GM23248 (cell line): Measurements from ENCODE around the gene HTR3A. TPM values are rescaled to one million over a fixed set of nuclear protein-coding genes. Genes with fewer than 3 reads are reported as not detected.

Experiments
- DNase-seq: peaks from one replicate; pipeline ENCODE4 v3.0.0-alpha.2; 2015
- H2AFZ ChIP-seq: fragments of 200-600 bp; sonication (generic); 2 replicates; pipeline ENCODE4 v1.6.1; 2016; ENCODE audit warnings: antibody characterized with exemption
- H3F3A ChIP-seq: fragments of 200-600 bp; sonication (generic); 2 replicates; pipeline ENCODE4 v1.6.1; 2016; ENCODE audit warnings: mild to moderate bottlenecking, antibody characterized with exemption, mixed run types; ENCODE audit not compliant: insufficient read depth
- H3K27ac ChIP-seq: fragments of 200-600 bp; sonication (generic); 2 replicates; pipeline ENCODE4 v1.5.1; 2016; ENCODE audit warnings: mild to moderate bottlenecking
- H3K27me3 ChIP-seq: fragments of 200-600 bp; sonication (generic); replicated peaks from 2 replicates; pipeline ENCODE4 v1.6.1; 2016; ENCODE audit warnings: mild to moderate bottlenecking; ENCODE audit not compliant: insufficient read depth
- H3K36me3 ChIP-seq: fragments of 200-600 bp; sonication (generic); 2 replicates; pipeline ENCODE4 v1.6.1; 2016; ENCODE audit warnings: low read depth, mild to moderate bottlenecking
- H3K4me1 ChIP-seq: fragments of 200-600 bp; sonication (generic); 2 replicates; pipeline ENCODE4 v1.6.1; 2016; ENCODE audit warnings: mild to moderate bottlenecking; ENCODE audit not compliant: insufficient read depth
- H3K4me2 ChIP-seq: fragments of 200-600 bp; sonication (generic); one replicate; pipeline ENCODE4 v1.6.1; 2016; ENCODE audit warnings: mild to moderate bottlenecking; ENCODE audit not compliant: unreplicated experiment
- H3K4me3 ChIP-seq: fragments of 200-600 bp; sonication (generic); 2 replicates; pipeline ENCODE4 v1.5.1; 2016; ENCODE audit warnings: mild to moderate bottlenecking
- H3K79me2 ChIP-seq: fragments of 200-600 bp; sonication (generic); 2 replicates; pipeline ENCODE4 v1.6.1; 2016; ENCODE audit warnings: mild to moderate bottlenecking; ENCODE audit not compliant: insufficient read depth
- H3K9ac ChIP-seq: fragments of 200-600 bp; sonication (generic); 2 replicates; pipeline ENCODE4 v1.6.1; 2016; ENCODE audit warnings: mild to moderate bottlenecking
- H3K9me2 ChIP-seq: fragments of 200-600 bp; sonication (generic); 2 replicates; pipeline ENCODE4 v1.6.1; 2016; ENCODE audit warnings: mixed run types, mild to moderate bottlenecking, moderate library complexity; ENCODE audit not compliant: insufficient read depth
- H3K9me3 ChIP-seq: fragments of 200-600 bp; sonication (generic); one replicate; pipeline ENCODE4 v1.6.1; 2017; ENCODE audit warnings: low read depth
- H4K20me1 ChIP-seq: fragments of 200-600 bp; sonication (generic); 2 replicates; pipeline ENCODE4 v1.6.0; 2016; ENCODE audit not compliant: insufficient read depth
- EZH2 ChIP-seq: fragments of 200-600 bp; sonication (generic); IDR thresholded peaks from 2 replicates; pipeline ENCODE4 v1.6.1; 2018; ENCODE audit warnings: antibody characterized with exemption, mild to moderate bottlenecking; ENCODE audit not compliant: insufficient read depth, poor library complexity, severe bottlenecking
- EZH2phosphoT487 ChIP-seq: fragments of 200-600 bp; sonication (generic); IDR thresholded peaks from 2 replicates; pipeline ENCODE4 v1.6.1; 2018; ENCODE audit warnings: antibody characterized with exemption, moderate library complexity, mild to moderate bottlenecking, low read depth; ENCODE audit not compliant: insufficient read depth
- WGBS, 2 experiments: methylation state at CpG; one replicate each; pipeline ENCODE4 v1.1.6; 2015 to 2017; ENCODE audit warnings: low lambda C conversion rate in 2 of 2, low coverage in 1 of 2; ENCODE audit errors: missing lambda C conversion rate in 2 of 2; 5-methylcytosine and 5-hydroxymethylcytosine counted together
- in situ Hi-C: fragments of 300-500 bp; cut with MboI; formaldehyde crosslinking; loops from 2 replicates; pipeline ENCODE4 v1.15.0; 2020
- polyA plus RNA-seq: library from polyadenylated mRNA; unstranded; fragments of >200 nt; fragmentation: Nextera tagmentation; extraction: Ambion mirVana; gene quantifications from 2 replicates; pipeline ENCODE4 v1.2.1, GENCODE V29; 2016
- total RNA-seq: library from RNA; depleted of rRNA; stranded (reverse); fragments of >200 nt; shearing (Covaris generic); gene quantifications from 2 replicates; pipeline ENCODE4 v1.2.3, GENCODE V29; 2014

Gene HTR3A
- total and polyA plus RNA-seq, 2 experiments from 2014 or later: not detected

GRCh38 chr11:114027926-114028325 lies 53.0 kb downstream of the HTR3A start:
- Histone ChIP-seq H3F3A (no peaks in the 10 kb centered on the region), H3K4me1 (no peaks in the 10 kb centered on the region)

GRCh38 chr11:114031246-114031966 lies 56.5 kb downstream of the HTR3A start:
- Histone ChIP-seq H3F3A (no peaks in the 10 kb centered on the region), H3K9ac (no peak overlapping the region), H3K4me2 (no peak overlapping the region), H2AFZ (no peak overlapping the region), H3K9me3 (no peaks in the 10 kb centered on the region), H3K4me3 (no peak overlapping the region), H3K4me1 (no peaks in the 10 kb centered on the region), H4K20me1 (no peaks in the 10 kb centered on the region), H3K9me2 (no peaks in the 10 kb centered on the region), H3K27ac (no peak overlapping the region), H3K36me3 (no peaks in the 10 kb centered on the region), H3K27me3 (peaks cover 65% of the 10 kb centered on the region), H3K79me2 (no peaks in the 10 kb centered on the region)
- in situ Hi-C loops: no loop called here
- TF ChIP-seq EZH2phosphoT487: no peak
- no peak for TF ChIP-seq EZH2
- 68 to 70% methylated on average over 18 of the region's 18 CpGs for WGBS, 2 experiments
- no peak for DNase-seq

More at GRCh38 chr11:114027926-114028325, 53.0 kb downstream of the HTR3A start:
- TF ChIP-seq EZH2: no peak
- WGBS, 2 experiments: 24 to 25% methylated on average over 4 of the region's 4 CpGs
- no peak overlapping the region for H3K4me3 ChIP-seq
- H4K20me1 ChIP-seq: no peaks in the 10 kb centered on the region
- H3K36me3 ChIP-seq: no peaks in the 10 kb centered on the region
- H3K9ac ChIP-seq: no peak overlapping the region
- no peak overlapping the region for H3K27ac ChIP-seq
- peaks cover 76% of the 10 kb centered on the region for H3K27me3 ChIP-seq
- no peak overlapping the region for H3K4me2 ChIP-seq
- H3K9me2 ChIP-seq: no peaks in the 10 kb centered on the region
- peak; percentile 23 for DNase-seq
- no peaks in the 10 kb centered on the region for H3K9me3 ChIP-seq
- in situ Hi-C loops: no loop called here
- H2AFZ ChIP-seq: no peak overlapping the region
- H3K79me2 ChIP-seq: no peaks in the 10 kb centered on the region

- H4K20me1 ChIP-seq: no peaks in the 10 kb centered on the region
- H3K4me3 ChIP-seq: no peak overlapping the region
- H3K4me2 ChIP-seq: no peak overlapping the region
- no peaks in the 10 kb centered on the region for H3K9me2 ChIP-seq
- WGBS, 2 experiments: 38 to 41% methylated on average over 5 of the region's 5 CpGs
- H3K79me2 ChIP-seq: no peaks in the 10 kb centered on the region
- no peak overlapping the region for H3K9ac ChIP-seq
- no peaks in the 10 kb centered on the region for H3K9me3 ChIP-seq
- in situ Hi-C loops: no loop called here
- H3F3A ChIP-seq: peaks cover 4% of the 10 kb centered on the region; the same call in 1 of the 2 replicates
- H3K4me1 ChIP-seq: no peaks in the 10 kb centered on the region
- peaks cover 64% of the 10 kb centered on the region for H3K27me3 ChIP-seq
- no peak overlapping the region for H3K27ac ChIP-seq
- no peak for DNase-seq
- no peak overlapping the region for H2AFZ ChIP-seq
- H3K36me3 ChIP-seq: no peaks in the 10 kb centered on the region
- TF ChIP-seq EZH2 (no peak), EZH2phosphoT487 (no peak)
Observed at GRCh38 chr11:114031967-114032320, 57.0 kb downstream of the HTR3A start.

GRCh38 chr11:114033066-114033465 lies 58.2 kb downstream of the HTR3A start:
- in situ Hi-C loops: no loop called here
- TF ChIP-seq EZH2phosphoT487 (no peak), EZH2 (no peak)
- WGBS, 2 experiments: 79 to 91% methylated on average over 5 of the region's 5 CpGs
- Histone ChIP-seq H3K27me3 (peaks cover 53% of the 10 kb centered on the region), H2AFZ (no peak overlapping the region), H3K4me2 (no peak overlapping the region), H3K27ac (no peak overlapping the region), H4K20me1 (no peaks in the 10 kb centered on the region), H3K4me3 (no peak overlapping the region), H3K9me3 (no peaks in the 10 kb centered on the region), H3K9me2 (no peaks in the 10 kb centered on the region), H3K36me3 (no peaks in the 10 kb centered on the region), H3F3A (peaks cover 5% of the 10 kb centered on the region; the same call in 1 of the 2 replicates), H3K4me1 (no peaks in the 10 kb centered on the region), H3K79me2 (no peaks in the 10 kb centered on the region), H3K9ac (no peak overlapping the region)
- DNase-seq: no peak
